ENCODE results near the gene SLC2A1. TPM values are rescaled to one million over a fixed set of nuclear protein-coding genes. Genes with fewer than 3 reads are reported as not detected.
A peak's percentile ranks its signal among the peaks of the same experiment; 100 is the strongest.

The SLC2A1 gene
- total RNA-seq (2021) (327 and 337 TPM in 2 replicates), Bru-seq, nascent RNA (percentile 98 among the genes with signal in this experiment), BruChase-seq, experiment 1, labeled RNA remaining after a 2-hour chase (percentile 94 among the genes with signal in this experiment), BruChase-seq, experiment 2, labeled RNA remaining after a 6-hour chase (percentile 97 among the genes with signal in this experiment)
- long read RNA-seq, transcript SLC2A1-203 (10 exons, 3,670 nt), result major isoform, 257 of 415 reads
- long read RNA-seq, partial matches to known transcripts, result 137 of 415 reads
- long read RNA-seq, other reads (novel, unspliced or antisense), result 21 of 415 reads

DNA sequence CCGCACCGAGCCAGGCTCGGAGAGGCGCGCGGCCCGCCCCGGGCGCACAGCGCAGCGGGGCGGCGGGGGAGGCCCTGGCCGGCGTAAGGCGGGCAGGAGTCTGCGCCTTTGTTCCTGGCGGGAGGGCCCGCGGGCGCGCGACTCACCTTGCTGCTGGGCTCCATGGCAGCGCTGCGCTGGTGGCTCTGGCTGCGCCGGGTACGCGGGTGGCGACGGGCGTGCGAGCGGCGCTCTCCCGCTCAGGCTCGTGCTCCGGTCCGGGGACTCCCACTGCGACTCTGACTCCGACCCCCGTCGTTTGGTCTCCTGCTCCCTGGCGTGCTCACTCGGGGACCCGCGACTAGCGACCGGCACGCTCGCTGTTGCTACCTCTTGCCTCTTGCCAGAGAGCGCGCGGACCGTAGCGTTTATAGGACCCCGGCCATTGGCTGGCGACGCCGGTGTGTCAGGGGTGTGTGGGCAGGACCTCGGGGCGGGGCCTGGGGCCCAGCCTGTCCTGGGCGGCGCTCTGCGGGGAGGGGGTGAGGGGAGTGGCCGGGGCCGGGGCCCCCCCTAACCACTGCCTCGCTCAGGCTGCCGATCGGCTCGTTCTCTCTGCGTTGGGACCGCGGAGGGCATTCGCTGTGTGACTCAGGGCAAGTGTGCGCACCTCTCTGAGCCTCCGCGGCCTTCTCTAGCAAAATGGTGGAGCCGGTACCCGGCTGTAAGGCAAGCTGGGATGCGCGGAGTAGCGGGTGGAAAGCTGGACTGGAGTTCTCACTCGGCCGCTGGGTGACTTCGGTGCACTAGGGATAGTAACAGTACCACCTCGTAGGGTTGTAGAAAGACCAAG is at the start of gene SLC2A1:
Gene SLC2A1, minus strand, starts transcription at position 381 of the 832 bp plus-strand sequence. Its CDS starts 217 bp downstream, at position 164.
- peaks cover 54% of the 10 kb centered on the region for H3K79me2 ChIP-seq (ENCODE audit: low read depth)
- no peaks in the 10 kb centered on the region for H4K20me1 ChIP-seq (ENCODE audit: insufficient read depth)
- peak within 1 kb of the TSS; percentile 25 for H2AFZ ChIP-seq
- H3K9me3 ChIP-seq (ENCODE audit: insufficient read depth, low read depth), result no peaks in the 10 kb centered on the region
- H3K27me3 ChIP-seq (ENCODE audit: insufficient read depth, low read depth), result no peaks in the 10 kb centered on the region
- intact Hi-C loops (cut with micrococcal nuclease; ENCODE audit: unreplicated experiment), result loop anchor here (1.0 to 2.0 kb wide), 6 partner anchors 8 to 114 kb away; no protein-coding TSS in a partner anchor
- POLR2A ChIA-PET (ENCODE audit: unreplicated experiment), result interaction anchor here (0.6 kb wide), 2 partner anchors 40 to 625 kb away, joined by 5 to 6 read pairs; no protein-coding TSS in a partner anchor
- peak; percentile 81 to 97 for DNase-seq
- CTCF ChIA-PET, result interaction anchor here (1.4 kb wide), 1 partner anchor 115 kb away, joined by 3 read pairs; no protein-coding TSS in a partner anchor
- H3K9me2 ChIP-seq (ENCODE audit: insufficient read depth), result no peaks in the 10 kb centered on the region
- peak within 1 kb of the TSS; percentile 98 for H3K4me3 ChIP-seq
- H3F3A ChIP-seq (ENCODE audit: insufficient read depth, low read depth), result peaks cover 16% of the 10 kb centered on the region
- no TSS peak for BruUV-seq (replicated peaks)
- TF ChIP-seq, protein P1, sequence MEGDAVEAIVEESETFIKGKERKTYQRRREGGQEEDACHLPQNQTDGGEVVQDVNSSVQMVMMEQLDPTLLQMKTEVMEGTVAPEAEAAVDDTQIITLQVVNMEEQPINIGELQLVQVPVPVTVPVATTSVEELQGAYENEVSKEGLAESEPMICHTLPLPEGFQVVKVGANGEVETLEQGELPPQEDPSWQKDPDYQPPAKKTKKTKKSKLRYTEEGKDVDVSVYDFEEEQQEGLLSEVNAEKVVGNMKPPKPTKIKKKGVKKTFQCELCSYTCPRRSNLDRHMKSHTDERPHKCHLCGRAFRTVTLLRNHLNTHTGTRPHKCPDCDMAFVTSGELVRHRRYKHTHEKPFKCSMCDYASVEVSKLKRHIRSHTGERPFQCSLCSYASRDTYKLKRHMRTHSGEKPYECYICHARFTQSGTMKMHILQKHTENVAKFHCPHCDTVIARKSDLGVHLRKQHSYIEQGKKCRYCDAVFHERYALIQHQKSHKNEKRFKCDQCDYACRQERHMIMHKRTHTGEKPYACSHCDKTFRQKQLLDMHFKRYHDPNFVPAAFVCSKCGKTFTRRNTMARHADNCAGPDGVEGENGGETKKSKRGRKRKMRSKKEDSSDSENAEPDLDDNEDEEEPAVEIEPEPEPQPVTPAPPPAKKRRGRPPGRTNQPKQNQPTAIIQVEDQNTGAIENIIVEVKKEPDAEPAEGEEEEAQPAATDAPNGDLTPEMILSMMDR (conservative IDR thresholded peaks at IDR 0.05), result no peak
- TF ChIP-seq EZH2 (IDR thresholded peaks at IDR 0.05; ENCODE audit: low read depth), result no peak
- no peaks in the 10 kb centered on the region for H3K36me3 ChIP-seq (ENCODE audit: low read depth)
- H3K4me2 ChIP-seq, result peak within 1 kb of the TSS; percentile 77
- H3K4me1 ChIP-seq (replicated peaks; ENCODE audit: insufficient read depth), result peaks cover 61% of the 10 kb centered on the region
- peak within 1 kb of the TSS; percentile 76 for H3K27ac ChIP-seq

DNA sequence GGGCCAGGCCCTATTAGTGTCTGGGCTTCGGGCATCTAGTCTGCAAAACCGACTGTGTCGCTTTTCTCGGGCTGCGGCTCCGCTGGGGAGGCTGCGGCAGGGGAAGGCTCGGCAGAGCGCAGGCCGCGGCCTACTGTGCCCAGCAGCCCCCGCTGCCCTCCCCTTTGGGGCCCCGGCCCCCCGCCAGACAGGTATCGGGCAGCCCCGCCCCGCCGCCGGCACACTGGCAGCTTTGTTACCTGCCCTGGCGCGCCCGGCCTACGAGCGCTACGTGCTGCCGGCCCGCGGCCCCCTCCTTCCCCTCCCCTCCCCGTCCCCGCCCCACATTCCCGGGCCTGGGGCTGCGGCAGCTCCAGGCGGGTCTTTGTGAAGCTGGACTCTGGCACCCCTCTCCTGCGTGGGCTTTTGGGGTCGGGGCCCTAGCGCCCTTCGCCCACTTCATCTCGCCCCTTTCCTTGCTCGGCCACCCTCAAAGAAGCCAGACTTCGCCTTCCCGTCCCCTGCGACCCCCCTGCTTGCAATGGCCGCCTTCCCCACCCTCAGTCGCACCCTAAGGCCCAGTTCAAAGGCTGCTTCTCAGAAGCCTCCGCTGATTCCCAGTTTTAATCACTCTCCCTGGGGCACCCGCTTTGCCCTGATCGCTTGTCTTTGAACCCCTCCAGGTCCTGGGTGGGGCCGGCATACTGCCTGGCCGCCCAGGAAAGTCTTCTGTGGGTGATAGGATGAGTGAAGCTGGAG is 48.9 kb upstream of the SLC2A1 start:
- Histone ChIP-seq H3K4me2 (no peak overlapping the region), H3K9me3 (ENCODE audit: insufficient read depth, low read depth) (no peaks in the 10 kb centered on the region), H3K79me2 (ENCODE audit: low read depth) (no peaks in the 10 kb centered on the region), H4K20me1 (ENCODE audit: insufficient read depth) (no peaks in the 10 kb centered on the region), H3K4me1 (replicated peaks; ENCODE audit: insufficient read depth) (peaks cover 14% of the 10 kb centered on the region), H3K27ac (no peak overlapping the region), H3F3A (ENCODE audit: insufficient read depth, low read depth) (peaks cover 7% of the 10 kb centered on the region), H2AFZ (no peak overlapping the region), H3K36me3 (ENCODE audit: low read depth) (no peaks in the 10 kb centered on the region), H3K9me2 (ENCODE audit: insufficient read depth) (no peaks in the 10 kb centered on the region), H3K4me3 (no peak overlapping the region), H3K27me3 (ENCODE audit: insufficient read depth, low read depth) (no peaks in the 10 kb centered on the region)
- ChIA-PET POLR2A (ENCODE audit: unreplicated experiment) (interaction anchor here (0.6 kb wide), 1 partner anchor 1884 kb away, joined by 4 read pairs; no protein-coding TSS in a partner anchor), CTCF (no interaction called here)
- intact Hi-C loops (cut with micrococcal nuclease; ENCODE audit: unreplicated experiment), result loop anchor here (1.0 kb wide), 1 partner anchor 49 kb away; the partner anchor contains the start of gene SLC2A1
- DNase-seq, result peak in 1 of 2 experiments; percentile 18
- no TSS peak for BruUV-seq (replicated peaks)
- TF ChIP-seq, protein P1 (conservative IDR thresholded peaks at IDR 0.05), result no peak
- no peak for TF ChIP-seq EZH2 (IDR thresholded peaks at IDR 0.05; ENCODE audit: low read depth)

Measured in PC-9 (cell line).